Subcutaneous abdominal adipose tissue (tissue), 5 donors: Measurements from ENCODE around the gene NSFL1C.

Source experiments
- H3K27ac ChIP-seq: one replicate; pipeline ENCODE4 v1.7.0; 2013; ENCODE audit warnings: low read depth, mild to moderate bottlenecking, inconsistent platforms, low read length, moderate library complexity
- H3K27me3 ChIP-seq, 5 donors: one replicate each; pipeline ENCODE4 v1.7.0; 2013; ENCODE audit warnings: low read length in 5 of 5, inconsistent platforms in 1 of 5; ENCODE audit not compliant: control insufficient read depth in 5 of 5, insufficient read depth in 4 of 5
- H3K36me3 ChIP-seq, 5 donors: one replicate each; pipeline ENCODE4 v1.7.0; 2013; ENCODE audit warnings: low read length in 5 of 5; ENCODE audit not compliant: control insufficient read depth in 5 of 5, insufficient read depth in 5 of 5
- H3K4me1 ChIP-seq, 5 donors: one replicate each; pipeline ENCODE4 v1.7.0; 2013; ENCODE audit warnings: low read length in 5 of 5, mild to moderate bottlenecking in 3 of 5, moderate library complexity in 1 of 5; ENCODE audit not compliant: control insufficient read depth in 5 of 5, insufficient read depth in 5 of 5
- H3K4me3 ChIP-seq, 5 donors: one replicate each; pipeline ENCODE4 v1.7.0; 2013; ENCODE audit warnings: low read length in 5 of 5, low read depth in 1 of 5
- H3K9ac ChIP-seq, 5 donors: one replicate each; pipeline ENCODE4 v1.7.0; 2013; ENCODE audit warnings: low read length in 5 of 5, mild to moderate bottlenecking in 4 of 5, moderate library complexity in 3 of 5
- H3K9me3 ChIP-seq, 5 donors: one replicate each; pipeline ENCODE4 v1.7.0; 2013; ENCODE audit warnings: low read length in 5 of 5; ENCODE audit not compliant: control insufficient read depth in 5 of 5
- donor health status: healthy.
- donor health status: healthy.
- donor health status: healthy.
- donor health status: healthy.
- donor health status: healthy.

NSFL1C gene

DNA sequence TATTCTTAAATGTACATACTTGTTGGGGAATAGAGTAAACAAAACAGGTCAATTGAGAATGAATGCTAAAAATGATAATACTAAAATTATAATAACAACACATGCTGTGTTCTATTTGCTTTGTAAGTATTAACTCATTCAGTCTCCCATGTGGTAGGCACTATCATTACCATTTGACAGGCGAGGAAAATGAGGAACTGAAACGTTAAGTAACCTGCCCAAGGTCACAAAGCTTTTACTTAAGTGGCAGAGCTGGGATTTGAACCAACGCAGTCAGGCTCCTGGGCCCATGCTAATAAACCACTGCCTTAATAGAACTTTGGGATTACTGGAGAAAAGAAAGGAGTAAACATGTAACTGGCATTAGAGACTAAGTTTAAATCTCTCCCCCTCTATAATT, 3.8 kb downstream of the NSFL1C start:
- no peak overlapping the region for H3K4me3 ChIP-seq
- peaks cover 29 to 66% (median 54%) of the 10 kb centered on the region in 5 donors for H3K36me3 ChIP-seq
- no peak overlapping the region for H3K9ac ChIP-seq
- H3K9me3 ChIP-seq = no peaks in the 10 kb centered on the region
- no peak overlapping the region for H3K27ac ChIP-seq
- peaks cover 9 to 38% (median 29%) of the 10 kb centered on the region in 5 donors for H3K4me1 ChIP-seq
- H3K27me3 ChIP-seq = no peaks in the 10 kb centered on the region

DNA sequence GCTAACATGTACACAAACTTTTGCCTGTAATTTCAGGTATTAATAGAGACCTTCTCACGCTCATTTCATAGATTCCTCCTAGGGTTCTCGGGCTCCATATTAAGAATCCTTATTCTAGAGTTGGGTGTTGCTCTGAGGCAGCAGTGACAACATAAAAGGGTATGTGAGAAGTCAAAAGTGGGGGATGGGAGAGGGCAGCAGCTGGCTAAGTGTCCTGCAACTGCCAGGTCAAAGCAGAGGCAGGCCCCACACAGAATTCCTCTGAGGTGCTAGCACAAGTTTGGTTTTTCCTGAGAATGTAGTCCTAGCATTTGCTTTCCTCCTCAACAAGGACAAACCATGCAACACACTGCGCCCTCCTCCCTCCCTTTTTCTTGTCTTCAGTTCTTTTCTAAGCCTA, 4.6 kb downstream of the NSFL1C start:
- Histone ChIP-seq H3K27me3 (no peaks in the 10 kb centered on the region), H3K9ac (no peak overlapping the region), H3K4me1 (peaks cover 9 to 33% (median 23%) of the 10 kb centered on the region in 5 donors), H3K4me3 (no peak overlapping the region), H3K9me3 (no peaks in the 10 kb centered on the region), H3K27ac (no peak overlapping the region), H3K36me3 (peaks cover 37 to 73% (median 60%) of the 10 kb centered on the region in 5 donors)

DNA sequence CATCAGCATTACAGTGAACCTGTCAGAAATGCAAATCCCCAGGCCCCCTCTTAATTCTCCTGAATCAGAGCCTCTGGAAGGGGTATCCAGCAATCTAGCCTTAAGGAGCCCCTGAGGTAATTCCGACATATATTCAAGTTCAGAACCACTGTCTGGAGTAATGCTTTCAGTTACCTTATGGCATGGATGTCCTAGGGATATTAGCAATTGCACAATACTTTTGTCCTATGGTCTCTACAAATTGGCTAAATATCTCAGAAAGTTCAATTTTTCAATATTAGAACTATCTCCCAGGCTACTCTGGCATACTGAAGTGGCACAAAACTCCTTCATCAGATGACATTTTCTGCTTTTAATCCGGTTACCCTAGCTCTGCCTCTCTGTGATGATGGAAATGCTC, 6.4 kb downstream of the NSFL1C start:
- no peak overlapping the region for H3K9ac ChIP-seq
- no peaks in the 10 kb centered on the region for H3K9me3 ChIP-seq
- H3K27me3 ChIP-seq = no peaks in the 10 kb centered on the region
- peaks cover 3 to 21% (median 14%) of the 10 kb centered on the region in 5 donors for H3K4me1 ChIP-seq
- H3K4me3 ChIP-seq = no peak overlapping the region
- peaks cover 43 to 88% (median 74%) of the 10 kb centered on the region in 5 donors for H3K36me3 ChIP-seq
- no peak overlapping the region for H3K27ac ChIP-seq

DNA sequence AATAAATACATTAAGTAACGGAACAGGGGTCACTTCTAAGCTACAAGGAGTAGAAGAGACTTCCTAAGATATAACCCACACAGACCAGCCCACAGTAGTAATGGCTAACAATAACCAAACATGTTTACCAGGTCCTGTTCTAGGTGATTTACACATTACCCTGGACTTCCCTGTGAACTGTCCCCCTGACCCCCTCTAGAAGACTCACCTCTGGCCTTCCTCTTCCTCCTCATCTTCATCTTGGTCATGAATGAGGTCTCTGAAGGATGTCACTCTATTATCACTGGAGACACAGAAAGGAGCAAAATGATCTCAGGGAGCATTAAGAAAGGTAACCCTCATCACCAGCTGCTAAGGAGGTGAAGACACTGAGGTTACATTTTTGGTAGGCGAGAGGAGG, 8.7 kb downstream of the NSFL1C start:
- H3K36me3 ChIP-seq = peaks cover 57 to 92% (median 79%) of the 10 kb centered on the region in 5 donors
- no peak overlapping the region for H3K4me3 ChIP-seq
- peaks cover 0 to 6% (median 3%) of the 10 kb centered on the region in 5 donors for H3K4me1 ChIP-seq
- no peak overlapping the region for H3K27ac ChIP-seq
- H3K9ac ChIP-seq = peak overlapping the region in 1 of 5 donors; percentile 24
- H3K9me3 ChIP-seq = no peaks in the 10 kb centered on the region
- H3K27me3 ChIP-seq = no peaks in the 10 kb centered on the region

DNA sequence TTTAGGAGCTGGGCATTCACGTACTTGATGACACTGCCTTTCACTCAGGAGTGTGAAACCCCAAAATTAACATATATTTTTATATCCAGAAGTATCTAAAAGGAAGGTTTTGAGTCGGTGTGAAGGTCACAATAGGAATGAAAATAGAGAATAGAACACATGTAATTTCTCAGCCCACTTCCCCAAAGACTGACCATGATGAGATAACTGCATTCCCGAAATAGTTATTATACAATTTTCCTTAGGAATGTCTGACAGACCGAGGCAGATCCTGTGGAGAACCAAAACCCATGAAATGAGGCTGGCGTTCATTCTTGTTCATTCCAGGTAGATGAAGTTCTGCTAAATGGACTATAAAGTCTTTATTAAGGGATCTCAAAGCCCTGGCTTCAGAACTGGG, 10.3 kb downstream of the NSFL1C start:
- Histone ChIP-seq H3K4me3 (no peak overlapping the region), H3K9me3 (peaks cover 0 to 5% (median 2%) of the 10 kb centered on the region in 5 donors), H3K4me1 (no peaks in the 10 kb centered on the region), H3K27me3 (no peaks in the 10 kb centered on the region), H3K36me3 (peaks cover 62 to 97% (median 89%) of the 10 kb centered on the region in 5 donors), H3K27ac (no peak overlapping the region), H3K9ac (no peak overlapping the region)

DNA sequence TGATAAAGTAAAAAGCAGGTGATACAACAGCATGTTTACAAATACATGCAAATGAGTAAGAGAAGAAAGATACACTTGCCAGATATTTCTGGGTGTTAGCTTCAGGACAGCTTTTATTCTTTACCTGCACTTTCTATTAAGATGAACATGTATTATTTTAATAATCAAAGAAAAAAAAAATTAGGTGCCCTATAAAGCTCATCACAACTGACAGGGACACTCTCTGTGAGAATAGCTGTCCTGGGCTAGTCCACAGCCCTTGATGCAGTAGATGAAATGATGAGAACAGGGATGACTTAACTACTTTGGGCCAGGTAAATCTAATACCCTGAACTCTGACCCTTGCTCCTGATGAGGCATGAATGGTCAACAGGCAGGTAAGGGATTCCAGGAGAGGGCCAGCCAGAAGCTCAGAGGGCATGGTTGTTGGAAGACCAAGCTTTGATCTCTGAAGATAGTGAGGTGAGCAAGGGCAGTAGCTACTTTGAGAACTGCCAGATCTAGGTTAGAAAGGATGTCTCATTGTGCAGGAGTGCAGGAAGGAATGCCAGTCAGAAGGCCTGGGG, 15.6 kb downstream of the NSFL1C start:
- no peak overlapping the region for H3K4me3 ChIP-seq
- no peaks in the 10 kb centered on the region for H3K27me3 ChIP-seq
- no peaks in the 10 kb centered on the region for H3K4me1 ChIP-seq
- no peak overlapping the region for H3K27ac ChIP-seq
- H3K9me3 ChIP-seq = peaks cover 0 to 8% (median 5%) of the 10 kb centered on the region in 5 donors
- no peak overlapping the region for H3K9ac ChIP-seq
- peaks cover 62 to 100% (median 96%) of the 10 kb centered on the region in 5 donors for H3K36me3 ChIP-seq

DNA sequence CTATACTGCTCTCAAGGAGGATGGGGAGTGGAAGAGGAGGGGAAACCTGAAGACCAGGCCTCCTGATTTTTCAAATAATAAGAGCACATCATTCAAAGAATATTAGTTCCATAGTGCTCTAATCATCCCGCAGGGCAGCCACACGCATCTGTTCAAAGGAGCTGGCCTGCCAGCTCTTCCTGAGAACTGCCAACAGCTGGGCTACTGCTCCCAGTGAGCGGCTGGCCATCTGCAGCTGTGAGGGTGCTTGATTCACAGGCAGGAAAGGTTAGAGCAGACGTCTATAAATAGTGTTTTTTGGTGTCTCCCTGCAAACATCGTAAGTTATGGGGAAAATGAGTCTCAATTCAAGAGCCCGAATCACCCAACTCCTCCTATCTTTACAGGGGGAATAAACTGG, 17.3 kb downstream of the NSFL1C start:
- H3K4me3 ChIP-seq = no peak overlapping the region
- no peak overlapping the region for H3K27ac ChIP-seq
- no peaks in the 10 kb centered on the region for H3K27me3 ChIP-seq
- peaks cover 58 to 100% (median 96%) of the 10 kb centered on the region in 5 donors for H3K36me3 ChIP-seq
- no peaks in the 10 kb centered on the region for H3K4me1 ChIP-seq
- peaks cover 0 to 8% (median 5%) of the 10 kb centered on the region in 5 donors for H3K9me3 ChIP-seq
- H3K9ac ChIP-seq = no peak overlapping the region

DNA sequence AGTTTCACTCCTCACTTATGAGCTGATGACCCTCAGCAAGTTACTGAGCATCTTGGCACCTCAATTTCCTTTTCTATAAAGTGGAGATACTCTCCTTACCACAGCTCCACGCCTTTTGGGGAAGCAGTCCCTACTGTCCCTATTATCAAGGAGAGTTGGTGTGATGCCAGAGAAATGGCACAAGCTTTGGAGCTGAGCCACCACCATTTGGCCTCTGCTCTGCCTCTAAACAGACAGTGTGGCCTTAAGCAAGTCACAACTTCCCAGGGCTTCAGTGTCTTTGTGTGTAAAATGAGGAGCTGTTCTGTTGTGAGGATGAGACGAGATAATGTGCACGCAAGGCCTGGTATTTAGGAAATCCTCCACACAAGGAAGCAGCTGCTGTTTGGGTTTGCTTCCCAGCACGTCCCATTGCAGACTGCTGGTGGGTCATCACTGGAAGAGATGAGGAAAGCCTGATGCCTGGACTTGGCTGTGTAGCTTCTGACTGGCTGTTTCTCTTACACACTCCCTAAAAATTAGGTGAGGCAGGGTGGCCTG, 18.5 kb downstream of the NSFL1C start:
- Histone ChIP-seq H3K9ac (no peak overlapping the region), H3K27me3 (no peaks in the 10 kb centered on the region)

DNA sequence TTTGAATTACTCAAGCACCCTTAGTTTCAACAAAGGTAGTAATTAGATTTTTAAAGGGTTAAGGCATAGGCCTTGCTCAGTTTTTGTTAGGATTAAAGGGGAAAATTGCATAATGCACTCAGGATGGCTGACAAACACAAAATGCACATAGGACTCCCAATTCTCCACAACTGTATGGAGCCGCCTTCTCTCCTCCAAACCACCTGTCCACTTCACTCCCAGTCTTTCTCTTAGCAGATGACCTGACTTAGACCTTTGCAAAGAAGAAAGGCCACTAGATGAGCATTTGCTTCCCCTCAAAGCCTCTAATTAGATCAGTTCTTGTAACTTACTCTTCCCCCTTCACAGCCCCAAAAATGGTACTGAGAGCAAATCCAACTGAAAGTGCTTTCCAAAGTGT, 20.1 kb downstream of the NSFL1C start:
- no peaks in the 10 kb centered on the region for H3K27me3 ChIP-seq
- H3K27ac ChIP-seq = no peak overlapping the region
- H3K9me3 ChIP-seq = peaks cover 0 to 6% (median 5%) of the 10 kb centered on the region in 5 donors
- H3K4me3 ChIP-seq = no peak overlapping the region
- H3K4me1 ChIP-seq = peaks cover 0 to 5% (median 0%) of the 10 kb centered on the region in 5 donors
- H3K36me3 ChIP-seq = peaks cover 46 to 100% (median 96%) of the 10 kb centered on the region in 5 donors
- H3K9ac ChIP-seq = no peak overlapping the region

More for the DNA sequence above, 18.5 kb downstream of the NSFL1C start:
- H3K9me3 ChIP-seq = peaks cover 0 to 8% (median 5%) of the 10 kb centered on the region in 5 donors
- no peak overlapping the region for H3K4me3 ChIP-seq
- H3K4me1 ChIP-seq = no peaks in the 10 kb centered on the region
- no peak overlapping the region for H3K27ac ChIP-seq
- H3K36me3 ChIP-seq = peaks cover 51 to 100% (median 96%) of the 10 kb centered on the region in 5 donors

DNA sequence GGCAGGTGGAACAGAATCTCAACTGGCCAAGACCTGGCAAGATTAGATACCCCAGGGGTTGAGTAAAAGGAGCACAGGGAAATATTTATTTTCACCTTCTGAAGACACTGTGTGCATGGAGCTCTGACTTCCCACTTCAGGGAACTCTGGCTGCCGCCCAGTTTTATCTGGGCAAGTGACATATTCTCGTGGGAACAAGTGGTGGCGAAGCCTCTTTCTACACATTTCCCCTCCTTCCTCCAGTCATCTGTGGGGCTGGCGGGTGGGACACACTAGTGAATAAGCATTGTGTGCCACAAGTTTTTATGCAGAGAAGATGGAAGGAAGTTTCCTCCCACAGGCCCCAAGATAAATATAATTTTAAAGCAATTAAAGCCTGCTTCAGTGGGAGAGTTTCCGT, 23.6 kb downstream of the NSFL1C start:
- Histone ChIP-seq H3K4me1 (peaks cover 0 to 5% (median 0%) of the 10 kb centered on the region in 5 donors), H3K36me3 (peaks cover 30 to 89% (median 82%) of the 10 kb centered on the region in 5 donors), H3K9me3 (no peaks in the 10 kb centered on the region), H3K9ac (no peak overlapping the region), H3K27ac (no peak overlapping the region), H3K4me3 (no peak overlapping the region), H3K27me3 (no peaks in the 10 kb centered on the region)
